ENCODE data around the gene PKNOX2. TPM values are rescaled to one million over a fixed set of nuclear protein-coding genes. Genes with fewer than 3 reads are reported as not detected.
A peak's percentile ranks its signal among the peaks of the same experiment; 100 is the strongest.

Gene PKNOX2
- total and polyA plus RNA-seq, 9 of the 15 experiments (the other 6 are each of a cell fraction or from before 2014, with no cell fraction given), result not detected

DNA sequence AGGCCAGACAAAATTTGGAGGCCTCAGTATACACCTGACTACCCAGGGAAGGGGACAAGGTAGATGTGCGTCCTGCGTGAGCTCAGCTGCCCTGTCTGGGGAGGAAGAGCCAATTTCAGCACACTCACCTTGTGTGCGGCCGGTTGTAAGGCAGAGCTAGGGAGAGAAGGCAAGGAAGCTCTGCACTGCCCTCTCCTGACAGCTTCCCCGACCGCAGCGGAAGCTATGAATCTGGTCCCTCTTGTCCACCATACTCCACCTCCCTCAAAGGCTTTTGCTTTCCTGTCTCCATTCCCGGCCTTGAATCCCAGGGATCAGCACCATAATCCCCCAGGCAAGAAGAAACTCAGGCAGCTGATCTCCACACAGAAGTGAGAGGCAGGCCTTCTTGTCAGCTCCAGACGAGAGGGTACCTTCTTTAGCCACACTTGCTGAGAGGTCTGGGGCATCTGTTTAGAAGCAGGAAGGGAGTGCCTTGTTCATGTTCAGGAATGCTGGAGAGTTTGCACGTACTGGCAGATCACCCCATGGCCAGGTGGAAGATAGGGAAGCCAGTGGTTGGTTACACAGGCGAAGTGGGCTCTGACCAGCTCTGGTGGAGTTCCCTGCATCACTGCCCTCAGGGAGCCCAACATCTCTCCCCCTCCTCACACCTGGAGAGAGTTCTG, 269.0 kb downstream of the PKNOX2 start (continued):
- TF ChIP-seq ZNF408 (CRISPR knock-in tag; IDR thresholded peaks at IDR 0.05; ENCODE audit: low read depth) (no peak), MED1 (CRISPR knock-in tag; IDR thresholded peaks at IDR 0.05; ENCODE audit: borderline replicate concordance) (no peak), ZNF764 (CRISPR knock-in tag; IDR thresholded peaks at IDR 0.05; ENCODE audit: low read depth) (no peak), RAD51 (IDR thresholded peaks at IDR 0.05; ENCODE audit: borderline replicate concordance, low read depth) (no peak), YBX1 (IDR thresholded peaks at IDR 0.05) (no peak), SIN3B (IDR thresholded peaks at IDR 0.05; ENCODE audit: low read depth) (no peak), TRIM28 (IDR thresholded peaks at IDR 0.05) (no peak), JUND (IDR thresholded peaks at IDR 0.05; ENCODE audit: borderline replicate concordance, low read depth, low read length) (no peak; the same call in 1 of the 2 replicates), JUND (tag; IDR thresholded peaks at IDR 0.05; ENCODE audit: borderline replicate concordance, low read depth, low read length) (peak; percentile 40; the same call in 2 of the 3 replicates), PTRF (tag; IDR thresholded peaks at IDR 0.05) (no peak), KLF16 (IDR thresholded peaks at IDR 0.05) (no peak), KLF10 (CRISPR knock-in tag; IDR thresholded peaks at IDR 0.05) (no peak), RBBP5 (IDR thresholded peaks at IDR 0.05; ENCODE audit: borderline replicate concordance, insufficient read depth, low read length, poor library complexity, severe bottlenecking) (no peak), ZNF695 (CRISPR knock-in tag; IDR thresholded peaks at IDR 0.05) (no peak)
- TF ChIP-seq, protein P1, sequence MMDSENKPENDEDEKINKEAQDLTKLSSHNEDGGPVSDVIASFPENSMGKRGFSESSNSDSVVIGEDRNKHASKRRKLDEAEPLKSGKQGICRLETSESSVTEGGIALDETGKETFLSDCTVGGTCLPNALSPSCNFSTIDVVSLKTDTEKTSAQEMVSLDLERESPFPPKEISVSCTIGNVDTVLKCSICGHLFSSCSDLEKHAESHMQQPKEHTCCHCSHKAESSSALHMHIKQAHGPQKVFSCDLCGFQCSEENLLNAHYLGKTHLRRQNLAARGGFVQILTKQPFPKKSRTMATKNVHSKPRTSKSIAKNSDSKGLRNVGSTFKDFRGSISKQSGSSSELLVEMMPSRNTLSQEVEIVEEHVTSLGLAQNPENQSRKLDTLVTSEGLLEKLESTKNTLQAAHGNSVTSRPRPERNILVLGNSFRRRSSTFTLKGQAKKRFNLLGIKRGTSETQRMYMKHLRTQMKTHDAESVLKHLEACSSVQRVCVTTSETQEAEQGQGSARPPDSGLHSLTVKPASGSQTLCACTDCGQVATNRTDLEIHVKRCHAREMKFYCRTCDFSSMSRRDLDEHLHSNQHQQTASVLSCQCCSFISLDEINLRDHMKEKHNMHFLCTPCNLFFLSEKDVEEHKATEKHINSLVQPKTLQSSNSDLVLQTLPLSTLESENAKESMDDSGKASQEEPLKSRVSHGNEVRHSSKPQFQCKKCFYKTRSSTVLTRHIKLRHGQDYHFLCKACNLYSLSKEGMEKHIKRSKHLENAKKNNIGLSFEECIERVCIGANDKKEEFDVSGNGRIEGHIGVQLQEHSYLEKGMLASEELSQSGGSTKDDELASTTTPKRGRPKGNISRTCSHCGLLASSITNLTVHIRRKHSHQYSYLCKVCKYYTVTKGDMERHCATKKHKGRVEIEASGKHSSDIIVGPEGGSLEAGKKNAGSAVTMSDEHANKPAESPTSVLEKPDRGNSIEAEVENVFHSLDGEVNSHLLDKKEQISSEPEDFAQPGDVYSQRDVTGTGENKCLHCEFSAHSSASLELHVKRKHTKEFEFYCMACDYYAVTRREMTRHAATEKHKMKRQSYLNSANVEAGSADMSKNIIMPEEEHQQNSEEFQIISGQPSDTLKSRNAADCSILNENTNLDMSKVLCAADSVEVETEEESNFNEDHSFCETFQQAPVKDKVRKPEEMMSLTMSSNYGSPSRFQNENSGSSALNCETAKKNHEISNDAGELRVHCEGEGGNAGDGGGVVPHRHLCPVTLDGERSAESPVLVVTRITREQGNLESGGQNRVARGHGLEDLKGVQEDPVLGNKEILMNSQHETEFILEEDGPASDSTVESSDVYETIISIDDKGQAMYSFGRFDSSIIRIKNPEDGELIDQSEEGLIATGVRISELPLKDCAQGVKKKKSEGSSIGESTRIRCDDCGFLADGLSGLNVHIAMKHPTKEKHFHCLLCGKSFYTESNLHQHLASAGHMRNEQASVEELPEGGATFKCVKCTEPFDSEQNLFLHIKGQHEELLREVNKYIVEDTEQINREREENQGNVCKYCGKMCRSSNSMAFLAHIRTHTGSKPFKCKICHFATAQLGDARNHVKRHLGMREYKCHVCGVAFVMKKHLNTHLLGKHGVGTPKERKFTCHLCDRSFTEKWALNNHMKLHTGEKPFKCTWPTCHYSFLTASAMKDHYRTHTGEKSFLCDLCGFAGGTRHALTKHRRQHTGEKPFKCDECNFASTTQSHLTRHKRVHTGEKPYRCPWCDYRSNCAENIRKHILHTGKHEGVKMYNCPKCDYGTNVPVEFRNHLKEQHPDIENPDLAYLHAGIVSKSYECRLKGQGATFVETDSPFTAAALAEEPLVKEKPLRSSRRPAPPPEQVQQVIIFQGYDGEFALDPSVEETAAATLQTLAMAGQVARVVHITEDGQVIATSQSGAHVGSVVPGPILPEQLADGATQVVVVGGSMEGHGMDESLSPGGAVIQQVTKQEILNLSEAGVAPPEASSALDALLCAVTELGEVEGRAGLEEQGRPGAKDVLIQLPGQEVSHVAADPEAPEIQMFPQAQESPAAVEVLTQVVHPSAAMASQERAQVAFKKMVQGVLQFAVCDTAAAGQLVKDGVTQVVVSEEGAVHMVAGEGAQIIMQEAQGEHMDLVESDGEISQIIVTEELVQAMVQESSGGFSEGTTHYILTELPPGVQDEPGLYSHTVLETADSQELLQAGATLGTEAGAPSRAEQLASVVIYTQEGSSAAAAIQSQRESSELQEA (IDR thresholded peaks at IDR 0.05; ENCODE audit: low read depth), result peak; percentile 76
- TF ChIP-seq, protein P2, sequence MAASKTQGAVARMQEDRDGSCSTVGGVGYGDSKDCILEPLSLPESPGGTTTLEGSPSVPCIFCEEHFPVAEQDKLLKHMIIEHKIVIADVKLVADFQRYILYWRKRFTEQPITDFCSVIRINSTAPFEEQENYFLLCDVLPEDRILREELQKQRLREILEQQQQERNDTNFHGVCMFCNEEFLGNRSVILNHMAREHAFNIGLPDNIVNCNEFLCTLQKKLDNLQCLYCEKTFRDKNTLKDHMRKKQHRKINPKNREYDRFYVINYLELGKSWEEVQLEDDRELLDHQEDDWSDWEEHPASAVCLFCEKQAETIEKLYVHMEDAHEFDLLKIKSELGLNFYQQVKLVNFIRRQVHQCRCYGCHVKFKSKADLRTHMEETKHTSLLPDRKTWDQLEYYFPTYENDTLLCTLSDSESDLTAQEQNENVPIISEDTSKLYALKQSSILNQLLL (CRISPR knock-in tag; IDR thresholded peaks at IDR 0.05; ENCODE audit: borderline replicate concordance), result no peak
- TF ChIP-seq, protein P3, sequence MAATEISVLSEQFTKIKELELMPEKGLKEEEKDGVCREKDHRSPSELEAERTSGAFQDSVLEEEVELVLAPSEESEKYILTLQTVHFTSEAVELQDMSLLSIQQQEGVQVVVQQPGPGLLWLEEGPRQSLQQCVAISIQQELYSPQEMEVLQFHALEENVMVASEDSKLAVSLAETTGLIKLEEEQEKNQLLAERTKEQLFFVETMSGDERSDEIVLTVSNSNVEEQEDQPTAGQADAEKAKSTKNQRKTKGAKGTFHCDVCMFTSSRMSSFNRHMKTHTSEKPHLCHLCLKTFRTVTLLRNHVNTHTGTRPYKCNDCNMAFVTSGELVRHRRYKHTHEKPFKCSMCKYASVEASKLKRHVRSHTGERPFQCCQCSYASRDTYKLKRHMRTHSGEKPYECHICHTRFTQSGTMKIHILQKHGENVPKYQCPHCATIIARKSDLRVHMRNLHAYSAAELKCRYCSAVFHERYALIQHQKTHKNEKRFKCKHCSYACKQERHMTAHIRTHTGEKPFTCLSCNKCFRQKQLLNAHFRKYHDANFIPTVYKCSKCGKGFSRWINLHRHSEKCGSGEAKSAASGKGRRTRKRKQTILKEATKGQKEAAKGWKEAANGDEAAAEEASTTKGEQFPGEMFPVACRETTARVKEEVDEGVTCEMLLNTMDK (IDR thresholded peaks at IDR 0.05; ENCODE audit: borderline replicate concordance, insufficient read depth, low read depth, low read length, poor library complexity, severe bottlenecking), result no peak
